Measurements from ENCODE around the gene AUTS2.

The AUTS2 gene

GRCh38 chr7:70414368-70414767 lies 816.1 kb downstream of the AUTS2 start:
- H3K36me3 ChIP-seq (ENCODE audit: insufficient read depth, low read length) = no peaks in the 10 kb centered on the region
- H2AFZ ChIP-seq (ENCODE audit: low read depth, low read length) = no peak overlapping the region
- no peaks in the 10 kb centered on the region for H3K27me3 ChIP-seq (ENCODE audit: insufficient read depth, low read length)
- no peak overlapping the region for H3K4me3 ChIP-seq (ENCODE audit: low read length)
- peaks cover 14% of the 10 kb centered on the region for H3K4me1 ChIP-seq (ENCODE audit: insufficient read depth, low read length)
- H3K9me3 ChIP-seq (ENCODE audit: low read length) = no peaks in the 10 kb centered on the region

- no peak overlapping the region for H3K4me3 ChIP-seq (ENCODE audit: low read length)
- H3K9me3 ChIP-seq (ENCODE audit: low read length) = no peaks in the 10 kb centered on the region
- H3K36me3 ChIP-seq (ENCODE audit: insufficient read depth, low read length) = no peaks in the 10 kb centered on the region
- H3K4me1 ChIP-seq (ENCODE audit: insufficient read depth, low read length) = peaks cover 24% of the 10 kb centered on the region
- no peak overlapping the region for H2AFZ ChIP-seq (ENCODE audit: low read depth, low read length)
- no peaks in the 10 kb centered on the region for H3K27me3 ChIP-seq (ENCODE audit: insufficient read depth, low read length)
These were observed 817.1 kb downstream of the AUTS2 start for GRCh38 chr7:70415179-70415972.

- no peaks in the 10 kb centered on the region for H3K36me3 ChIP-seq (ENCODE audit: insufficient read depth, low read length)
- H3K27me3 ChIP-seq (ENCODE audit: insufficient read depth, low read length) = no peaks in the 10 kb centered on the region
- peaks cover 35% of the 10 kb centered on the region for H3K4me1 ChIP-seq (ENCODE audit: insufficient read depth, low read length)
- H3K9me3 ChIP-seq (ENCODE audit: low read length) = no peaks in the 10 kb centered on the region
- no peak overlapping the region for H2AFZ ChIP-seq (ENCODE audit: low read depth, low read length)
- no peak overlapping the region for H3K4me3 ChIP-seq (ENCODE audit: low read length)
These were observed 818.2 kb downstream of the AUTS2 start for GRCh38 chr7:70416347-70416985.

- H3K27me3 ChIP-seq (ENCODE audit: insufficient read depth, low read length) = no peaks in the 10 kb centered on the region
- H2AFZ ChIP-seq (ENCODE audit: low read depth, low read length) = no peak overlapping the region
- no peaks in the 10 kb centered on the region for H3K9me3 ChIP-seq (ENCODE audit: low read length)
- no peaks in the 10 kb centered on the region for H3K36me3 ChIP-seq (ENCODE audit: insufficient read depth, low read length)
- peaks cover 42% of the 10 kb centered on the region for H3K4me1 ChIP-seq (ENCODE audit: insufficient read depth, low read length)
- H3K4me3 ChIP-seq (ENCODE audit: low read length) = no peak overlapping the region
These were observed 818.8 kb downstream of the AUTS2 start for GRCh38 chr7:70416986-70417655.

GRCh38 chr7:70419526-70420380 lies 821.5 kb downstream of the AUTS2 start:
- Histone ChIP-seq H2AFZ (ENCODE audit: low read depth, low read length) (no peak overlapping the region), H3K36me3 (ENCODE audit: insufficient read depth, low read length) (no peaks in the 10 kb centered on the region), H3K27me3 (ENCODE audit: insufficient read depth, low read length) (no peaks in the 10 kb centered on the region), H3K4me1 (ENCODE audit: insufficient read depth, low read length) (peaks cover 42% of the 10 kb centered on the region), H3K4me3 (ENCODE audit: low read length) (no peak overlapping the region), H3K9me3 (ENCODE audit: low read length) (no peaks in the 10 kb centered on the region)

GRCh38 chr7:70420381-70420662 lies 822.0 kb downstream of the AUTS2 start:
- no peaks in the 10 kb centered on the region for H3K36me3 ChIP-seq (ENCODE audit: insufficient read depth, low read length)
- no peak overlapping the region for H2AFZ ChIP-seq (ENCODE audit: low read depth, low read length)
- no peak overlapping the region for H3K4me3 ChIP-seq (ENCODE audit: low read length)
- no peaks in the 10 kb centered on the region for H3K9me3 ChIP-seq (ENCODE audit: low read length)
- H3K27me3 ChIP-seq (ENCODE audit: insufficient read depth, low read length) = no peaks in the 10 kb centered on the region
- H3K4me1 ChIP-seq (ENCODE audit: insufficient read depth, low read length) = peaks cover 42% of the 10 kb centered on the region

GRCh38 chr7:70421319-70421718 lies 823.0 kb downstream of the AUTS2 start:
- H3K4me3 ChIP-seq (ENCODE audit: low read length) = no peak overlapping the region
- no peaks in the 10 kb centered on the region for H3K9me3 ChIP-seq (ENCODE audit: low read length)
- H2AFZ ChIP-seq (ENCODE audit: low read depth, low read length) = no peak overlapping the region
- H3K27me3 ChIP-seq (ENCODE audit: insufficient read depth, low read length) = no peaks in the 10 kb centered on the region
- peaks cover 42% of the 10 kb centered on the region for H3K4me1 ChIP-seq (ENCODE audit: insufficient read depth, low read length)
- H3K36me3 ChIP-seq (ENCODE audit: insufficient read depth, low read length) = no peaks in the 10 kb centered on the region

GRCh38 chr7:70426249-70426880 lies 828.1 kb downstream of the AUTS2 start:
- no peaks in the 10 kb centered on the region for H3K36me3 ChIP-seq (ENCODE audit: insufficient read depth, low read length)
- no peaks in the 10 kb centered on the region for H3K27me3 ChIP-seq (ENCODE audit: insufficient read depth, low read length)
- H3K4me3 ChIP-seq (ENCODE audit: low read length) = no peak overlapping the region
- H3K9me3 ChIP-seq (ENCODE audit: low read length) = no peaks in the 10 kb centered on the region
- H3K4me1 ChIP-seq (ENCODE audit: insufficient read depth, low read length) = peaks cover 8% of the 10 kb centered on the region
- H2AFZ ChIP-seq (ENCODE audit: low read depth, low read length) = no peak overlapping the region

GRCh38 chr7:70432567-70433001 lies 834.3 kb downstream of the AUTS2 start:
- Histone ChIP-seq H2AFZ (ENCODE audit: low read depth, low read length) (no peak overlapping the region), H3K36me3 (ENCODE audit: insufficient read depth, low read length) (no peaks in the 10 kb centered on the region), H3K4me1 (ENCODE audit: insufficient read depth, low read length) (peaks cover 24% of the 10 kb centered on the region), H3K4me3 (ENCODE audit: low read length) (no peak overlapping the region), H3K27me3 (ENCODE audit: insufficient read depth, low read length) (no peaks in the 10 kb centered on the region), H3K9me3 (ENCODE audit: low read length) (no peaks in the 10 kb centered on the region)

GRCh38 chr7:70434376-70434775 lies 836.1 kb downstream of the AUTS2 start:
- H3K4me3 ChIP-seq (ENCODE audit: low read length) = no peak overlapping the region
- peaks cover 24% of the 10 kb centered on the region for H3K4me1 ChIP-seq (ENCODE audit: insufficient read depth, low read length)
- no peaks in the 10 kb centered on the region for H3K9me3 ChIP-seq (ENCODE audit: low read length)
- no peak overlapping the region for H2AFZ ChIP-seq (ENCODE audit: low read depth, low read length)
- no peaks in the 10 kb centered on the region for H3K36me3 ChIP-seq (ENCODE audit: insufficient read depth, low read length)
- H3K27me3 ChIP-seq (ENCODE audit: insufficient read depth, low read length) = no peaks in the 10 kb centered on the region

GRCh38 chr7:70434821-70435220 lies 836.5 kb downstream of the AUTS2 start:
- Histone ChIP-seq H2AFZ (ENCODE audit: low read depth, low read length) (no peak overlapping the region), H3K9me3 (ENCODE audit: low read length) (no peaks in the 10 kb centered on the region), H3K27me3 (ENCODE audit: insufficient read depth, low read length) (no peaks in the 10 kb centered on the region), H3K36me3 (ENCODE audit: insufficient read depth, low read length) (no peaks in the 10 kb centered on the region), H3K4me1 (ENCODE audit: insufficient read depth, low read length) (peaks cover 24% of the 10 kb centered on the region), H3K4me3 (ENCODE audit: low read length) (no peak overlapping the region)

- no peak overlapping the region for H2AFZ ChIP-seq (ENCODE audit: low read depth, low read length)
- no peak overlapping the region for H3K4me3 ChIP-seq (ENCODE audit: low read length)
- H3K36me3 ChIP-seq (ENCODE audit: insufficient read depth, low read length) = no peaks in the 10 kb centered on the region
- H3K27me3 ChIP-seq (ENCODE audit: insufficient read depth, low read length) = no peaks in the 10 kb centered on the region
- H3K9me3 ChIP-seq (ENCODE audit: low read length) = no peaks in the 10 kb centered on the region
- H3K4me1 ChIP-seq (ENCODE audit: insufficient read depth, low read length) = peaks cover 24% of the 10 kb centered on the region
These were observed 837.4 kb downstream of the AUTS2 start for GRCh38 chr7:70435634-70436033.

Data from neuron (in vitro differentiated cells).